CD4-positive, alpha-beta T cell treated with Interferon gamma for 1 hour (primary cell): ENCODE measurements around the gene RAB6C.
"Not testable (repeated sequence)": the region's sequence is repeated elsewhere in the genome, so short reads cannot be mapped to it uniquely, and the experiment has no call there.

ENCODE experiments used
- DNase-seq: peaks from one replicate; pipeline ENCODE4 v3.0.0-alpha.2; 2020

Gene RAB6C

DNA sequence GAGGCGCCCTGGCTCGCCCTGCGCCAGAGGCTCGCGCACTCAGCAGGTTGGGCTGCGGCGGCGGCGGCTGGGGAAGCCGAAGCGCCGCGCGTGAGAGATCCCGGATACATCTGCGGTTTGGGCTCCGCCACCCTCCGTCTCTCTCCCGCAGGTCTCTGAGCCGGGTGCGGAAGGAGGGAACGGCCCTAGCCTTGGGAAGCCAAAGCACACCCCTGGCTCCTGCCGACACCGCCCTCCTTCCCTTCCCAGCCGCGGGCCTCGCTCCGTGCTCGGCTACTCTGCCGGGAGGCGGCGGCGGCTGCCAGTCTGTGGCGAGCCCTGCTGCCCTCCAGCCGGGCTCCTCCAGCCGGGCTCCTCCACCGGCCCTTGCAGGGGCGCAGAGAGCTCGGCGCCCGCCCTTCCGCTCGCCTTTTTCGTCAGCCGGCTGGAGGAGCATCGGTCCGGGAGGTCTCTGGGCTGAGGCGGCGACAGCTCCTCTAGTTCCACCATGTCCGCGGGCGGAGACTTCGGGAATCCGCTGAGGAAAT, at the start of gene RAB6C:
TSS of gene RAB6C (plus strand) at position 38 of the 527 bp plus-strand sequence. CDS start at position 488, 450 bp downstream.
- DNase-seq, result not testable (repeated sequence)

DNA sequence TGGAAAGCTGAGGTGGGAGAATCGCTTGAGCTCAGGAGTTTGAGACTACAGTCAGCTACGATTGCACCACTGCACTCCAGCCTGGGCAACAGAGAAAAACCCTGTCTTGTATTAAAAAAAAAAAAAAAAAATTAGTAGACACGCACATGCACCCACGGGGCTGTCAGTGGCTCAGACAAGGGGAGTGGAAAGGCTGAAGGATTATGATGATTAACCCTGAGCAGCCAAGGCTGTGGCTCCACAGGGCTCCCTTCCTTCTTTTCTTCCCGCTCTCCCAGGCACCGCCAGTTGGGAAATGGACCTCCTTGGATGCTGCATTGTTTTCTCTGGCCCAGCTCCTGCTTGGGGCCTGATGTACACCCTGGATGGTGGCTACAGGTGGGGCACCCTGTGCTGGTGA, 49.0 kb upstream of the RAB6C start:
- DNase-seq, result no peak

DNA sequence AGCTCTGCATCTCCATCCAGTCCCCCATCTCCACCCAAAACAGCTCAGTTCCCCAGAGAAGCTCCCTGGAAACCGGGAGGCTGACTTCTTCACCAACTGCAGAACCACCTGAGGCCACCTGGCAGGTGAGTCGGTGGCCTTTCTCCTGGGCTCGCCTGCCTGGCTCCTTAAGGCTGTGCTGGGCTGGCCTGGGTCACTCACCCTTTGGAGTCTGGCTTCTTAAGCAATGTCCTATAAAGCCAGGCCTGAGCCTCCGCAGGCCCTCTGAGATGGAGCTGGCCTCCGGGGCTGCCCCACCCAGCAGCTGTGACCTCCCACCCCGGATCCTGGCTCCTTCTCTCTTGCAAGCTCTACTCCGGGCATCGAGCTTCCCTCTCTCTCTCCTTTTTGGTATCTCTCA, 46.1 kb upstream of the RAB6C start:
- DNase-seq, result not testable (repeated sequence)

DNA sequence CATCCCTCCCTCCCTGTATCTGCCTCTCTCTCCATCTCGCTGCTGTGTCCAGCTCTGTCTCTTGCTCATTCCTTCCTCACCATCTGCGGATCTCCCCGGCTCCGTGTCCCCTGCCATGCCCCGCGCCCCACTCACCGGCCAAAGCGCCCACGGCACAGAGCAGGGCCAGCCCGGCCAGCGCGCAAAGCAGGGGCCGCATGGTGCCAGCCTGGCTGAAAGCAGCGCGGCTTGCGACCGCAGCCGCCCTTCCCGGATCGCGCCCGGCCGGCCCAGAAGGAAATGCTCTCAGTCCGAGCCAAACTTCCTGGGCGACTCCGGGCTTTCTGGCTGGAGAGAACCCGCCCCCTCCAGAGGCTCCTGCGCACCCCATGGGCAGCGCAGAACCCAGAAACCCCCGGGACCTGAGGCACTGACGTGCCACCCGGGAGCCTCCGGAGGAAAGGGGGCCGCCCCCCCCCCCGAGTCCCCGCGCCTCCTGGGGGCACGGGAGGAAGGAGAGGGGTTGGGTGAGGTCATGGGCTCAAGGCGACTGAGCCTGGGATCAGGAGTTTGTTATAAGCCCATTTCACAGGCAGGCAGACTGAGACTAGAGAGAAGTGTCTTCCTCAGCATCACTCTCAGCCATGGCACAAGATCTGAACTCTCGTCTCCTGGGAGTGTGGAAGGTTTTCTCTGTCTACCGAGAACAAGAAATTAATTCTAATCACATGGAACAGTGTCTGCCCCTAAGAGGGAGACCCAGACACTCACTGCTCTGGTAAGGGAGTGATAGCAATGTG, 45.2 kb upstream of the RAB6C start:
- no peak for DNase-seq

DNA sequence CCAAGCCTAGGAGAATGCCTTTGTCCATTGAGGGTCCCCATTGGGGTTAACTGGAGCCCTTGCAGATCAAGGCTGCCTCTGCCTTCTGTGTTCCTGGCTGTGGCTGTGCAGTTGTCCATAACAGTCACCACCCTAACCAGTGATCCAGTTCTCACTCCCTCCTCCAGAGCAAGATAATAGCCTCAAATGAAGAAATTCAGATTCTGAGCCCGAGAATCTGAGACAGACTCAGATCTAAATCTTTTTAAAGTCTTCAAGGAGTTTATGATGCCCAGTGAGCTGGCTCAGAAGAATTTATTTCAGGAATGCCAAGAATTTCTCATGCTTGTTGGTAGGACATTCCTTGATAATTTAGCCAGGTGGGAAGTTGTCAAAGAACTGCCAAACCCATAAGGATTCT, 44.3 kb upstream of the RAB6C start:
- DNase-seq, result no peak

DNA sequence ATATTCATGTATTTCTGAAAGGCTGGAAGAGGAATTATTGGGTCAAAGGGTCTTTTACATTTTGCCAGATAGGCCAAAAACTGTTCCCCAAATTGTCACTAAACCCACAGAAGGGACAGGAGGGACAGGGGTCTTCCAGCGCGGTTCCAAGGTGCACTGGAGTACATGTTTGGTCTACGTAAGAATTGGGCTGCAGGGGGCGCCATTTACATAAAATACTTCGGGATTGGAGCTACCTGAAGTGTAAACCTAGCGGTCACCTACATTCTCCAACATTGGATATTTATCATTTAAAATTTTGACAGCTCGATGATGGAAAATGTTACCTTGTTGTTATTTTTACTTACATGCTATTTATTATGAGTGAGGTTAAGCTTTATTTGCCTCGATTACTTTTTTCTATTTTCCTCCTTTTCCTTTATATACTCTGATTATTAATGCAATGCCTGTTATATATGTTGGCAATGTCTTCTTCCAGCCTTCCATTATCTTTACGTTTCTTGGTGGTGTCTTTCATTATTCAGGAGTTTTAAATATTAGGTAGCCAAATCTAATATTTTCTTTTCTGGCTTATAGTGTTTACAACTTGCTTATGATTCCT, 43.0 kb upstream of the RAB6C start:
- DNase-seq, result no peak

DNA sequence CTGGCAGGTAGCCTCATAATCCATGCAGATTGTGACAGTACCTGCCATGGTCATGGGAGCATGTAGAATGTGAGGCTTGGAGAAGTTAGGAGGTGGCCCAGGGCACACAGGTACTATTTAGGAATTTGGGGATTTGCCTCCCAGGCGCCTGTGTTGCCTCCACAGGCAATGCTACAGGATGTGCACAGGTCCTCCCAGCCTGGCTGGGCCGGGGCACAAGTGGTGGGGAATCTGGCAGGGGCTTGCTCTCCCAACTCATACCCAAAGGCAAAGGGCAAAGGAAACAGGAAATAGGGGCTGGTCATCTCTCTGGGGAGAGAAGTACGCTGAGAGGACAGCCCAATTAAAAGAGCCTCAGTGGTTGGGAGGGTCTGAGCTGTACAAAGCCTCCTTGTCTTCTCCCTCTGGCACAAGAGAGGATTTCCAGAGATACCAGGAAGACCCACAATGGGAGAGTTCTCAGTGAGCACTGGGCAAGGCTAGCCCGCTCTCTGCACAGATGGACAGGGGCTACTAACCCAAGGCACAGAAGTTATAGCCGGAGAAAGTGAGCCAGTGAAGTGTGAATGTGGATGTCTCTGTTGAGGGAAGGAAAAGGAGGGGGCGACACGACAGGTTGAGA, 40.5 kb upstream of the RAB6C start:
- not testable (repeated sequence) for DNase-seq

DNA sequence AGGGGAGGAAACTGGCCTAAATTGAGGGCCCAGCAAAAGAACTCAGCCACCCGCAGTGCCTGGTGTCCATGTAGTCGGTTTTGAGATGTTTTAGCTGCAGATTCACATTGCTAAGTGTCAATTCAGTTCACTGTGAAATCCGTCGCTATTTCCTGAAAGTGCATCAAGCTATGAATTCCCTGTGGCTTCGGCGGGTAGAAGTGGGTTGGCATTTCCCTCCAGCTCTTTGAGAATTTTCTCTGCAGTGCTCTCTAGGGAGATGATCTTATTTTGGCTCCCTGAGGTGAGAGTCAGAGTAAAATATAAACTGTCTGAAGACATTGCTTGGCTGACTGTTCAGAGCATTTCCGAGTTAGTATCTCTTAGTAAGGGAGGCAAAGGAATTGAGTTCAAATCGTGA, 36.0 kb upstream of the RAB6C start:
- DNase-seq, result not testable (repeated sequence)

DNA sequence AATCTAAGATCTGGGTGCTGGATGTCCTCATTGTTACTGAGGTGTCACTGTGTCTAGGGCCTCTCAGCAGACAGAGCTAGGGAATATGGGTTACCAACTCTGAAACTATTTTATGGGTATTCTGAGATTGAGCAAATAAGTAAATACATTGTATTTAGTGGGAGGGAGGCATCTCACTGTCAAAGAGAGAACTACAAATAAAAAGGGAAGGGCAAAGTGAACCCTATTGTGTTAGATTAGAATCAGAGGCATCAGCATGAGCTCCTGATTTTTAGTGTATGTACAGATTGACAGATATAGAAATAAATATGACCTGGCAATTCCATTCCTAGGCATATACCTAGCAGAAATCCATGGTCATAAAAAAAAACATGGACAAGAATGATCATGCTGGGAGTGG, 33.9 kb upstream of the RAB6C start:
- no peak for DNase-seq

DNA sequence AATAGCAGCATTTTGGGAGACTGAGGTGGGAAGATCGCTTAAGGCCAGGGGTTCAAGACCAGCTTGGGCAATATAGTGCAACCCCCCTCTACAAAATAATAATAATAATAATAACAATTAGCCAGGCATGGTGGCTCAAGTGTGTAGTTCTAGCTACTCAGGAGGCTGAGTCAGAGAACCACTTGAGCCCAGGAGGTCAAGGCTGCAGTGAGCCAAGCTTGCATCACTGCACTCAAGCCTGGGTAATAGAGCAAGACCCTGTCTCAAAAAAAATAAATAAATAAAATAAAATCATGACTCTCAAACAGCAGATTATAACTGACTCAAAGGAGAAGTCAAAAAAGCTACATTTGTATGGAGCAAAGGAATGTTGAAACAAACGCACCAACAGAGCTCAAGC, 31.8 kb upstream of the RAB6C start:
- DNase-seq, result not testable (repeated sequence)

DNA sequence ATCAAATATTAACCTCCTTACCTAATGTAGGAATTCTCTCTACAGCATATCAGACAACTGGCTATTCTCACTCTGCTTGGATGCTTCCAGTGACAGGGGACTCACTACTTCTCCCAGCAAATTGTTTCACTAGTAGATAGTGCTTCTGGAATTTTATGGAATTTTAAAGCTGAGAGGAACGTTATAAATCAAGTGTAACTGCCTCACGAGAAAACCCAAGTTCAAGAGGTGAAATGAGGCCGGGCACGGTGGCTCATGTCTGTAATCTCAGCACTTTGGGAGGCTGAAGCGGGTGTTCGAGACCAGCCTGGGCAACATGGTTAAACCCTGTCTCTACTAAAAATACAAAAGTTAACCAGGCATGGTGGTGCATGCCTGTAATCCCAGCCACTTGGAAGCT, 23.3 kb upstream of the RAB6C start:
- not testable (repeated sequence) for DNase-seq

DNA sequence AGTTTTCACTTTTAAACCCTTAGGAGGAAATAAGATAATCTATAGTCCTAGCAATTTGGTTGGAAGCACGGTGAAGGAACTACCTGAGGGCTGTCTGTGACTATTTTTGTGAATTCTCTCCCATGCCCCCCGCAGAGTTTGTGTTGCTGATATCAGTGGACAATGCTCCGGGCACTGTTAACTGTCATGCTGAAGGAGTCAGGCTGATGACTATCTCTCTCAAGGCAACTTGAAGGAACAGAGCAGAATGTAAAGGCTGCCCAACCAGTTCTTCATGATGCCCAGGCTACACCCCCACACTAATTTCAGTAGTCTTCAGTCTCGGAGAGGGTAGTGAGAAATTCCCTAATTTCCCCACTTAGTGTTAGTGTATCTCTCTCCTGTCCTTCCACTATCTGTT, 21.6 kb upstream of the RAB6C start:
- DNase-seq, result no peak

DNA sequence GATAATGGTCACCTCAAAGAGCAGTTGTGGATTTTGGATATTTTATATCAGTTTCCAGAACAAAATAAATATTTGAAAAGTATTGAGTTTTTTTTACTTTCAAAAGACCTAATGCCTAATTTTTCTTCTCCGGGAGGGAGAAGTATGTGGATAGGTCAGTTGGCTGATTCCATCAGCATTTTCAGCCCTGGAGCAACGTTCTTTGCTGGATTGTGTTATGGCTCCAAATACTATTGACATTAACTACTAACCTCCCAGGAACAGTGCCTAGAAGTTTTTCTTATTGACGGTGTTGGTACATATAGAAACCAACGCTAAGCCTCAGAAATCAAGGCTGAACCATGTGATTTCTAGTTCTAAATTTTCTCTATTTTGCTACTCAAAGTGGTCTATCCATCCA, 20.7 kb upstream of the RAB6C start:
- DNase-seq, result not testable (repeated sequence)

DNA sequence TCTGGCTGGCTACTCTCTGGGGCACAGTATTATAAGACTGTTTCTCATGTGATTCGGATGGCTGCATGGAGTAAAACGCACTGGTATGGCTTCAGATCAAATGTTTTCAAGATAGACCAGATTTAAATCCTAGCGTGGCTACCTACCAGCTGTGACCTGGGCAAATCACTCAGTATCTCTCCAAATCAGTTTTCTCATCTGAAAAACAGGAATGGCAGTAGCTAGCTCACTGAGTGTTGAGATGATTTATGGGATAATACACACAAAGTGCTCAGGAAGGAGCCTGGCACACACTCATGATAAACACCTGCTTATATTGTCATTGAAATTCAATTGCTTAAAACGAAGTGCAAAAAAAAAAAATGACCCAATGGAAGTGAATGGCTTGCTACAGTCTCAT, 10.9 kb upstream of the RAB6C start:
- DNase-seq, result not testable (repeated sequence)

DNA sequence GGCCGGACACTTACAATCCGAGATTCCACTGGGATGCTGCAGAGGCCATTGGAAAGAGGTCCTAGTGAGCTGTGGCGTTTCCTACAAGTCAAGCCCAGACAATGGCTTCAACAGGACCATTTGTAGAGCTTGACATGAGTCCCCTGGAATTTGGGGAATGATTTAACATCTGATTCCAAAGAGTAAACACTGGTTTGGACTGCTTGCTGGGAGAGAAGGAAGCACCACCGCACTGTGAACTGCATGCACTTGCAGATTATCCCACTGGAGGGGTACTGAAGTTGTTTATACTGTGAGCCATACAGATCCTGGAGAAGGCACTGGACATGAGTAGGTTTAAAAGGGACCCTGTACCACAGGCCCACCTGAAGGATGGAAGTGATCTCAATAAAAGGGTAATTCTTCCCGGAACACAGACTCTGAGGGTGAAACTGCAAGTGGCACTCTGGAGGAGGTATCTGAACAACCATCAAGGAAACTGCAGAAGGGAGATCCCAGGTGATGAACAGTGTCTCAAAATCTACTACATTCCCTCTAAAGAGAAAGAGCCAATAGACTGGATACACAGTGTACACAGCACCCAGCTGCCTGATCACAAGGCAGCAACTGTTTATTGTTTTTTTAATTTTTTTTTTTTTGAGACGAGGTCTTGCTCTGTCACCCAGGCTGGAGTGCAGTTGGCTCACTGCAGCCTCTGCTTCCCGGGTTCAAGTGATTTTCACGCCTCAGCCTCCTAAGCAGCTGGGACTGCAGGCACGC, 4.3 kb upstream of the RAB6C start:
- DNase-seq, result no peak

DNA sequence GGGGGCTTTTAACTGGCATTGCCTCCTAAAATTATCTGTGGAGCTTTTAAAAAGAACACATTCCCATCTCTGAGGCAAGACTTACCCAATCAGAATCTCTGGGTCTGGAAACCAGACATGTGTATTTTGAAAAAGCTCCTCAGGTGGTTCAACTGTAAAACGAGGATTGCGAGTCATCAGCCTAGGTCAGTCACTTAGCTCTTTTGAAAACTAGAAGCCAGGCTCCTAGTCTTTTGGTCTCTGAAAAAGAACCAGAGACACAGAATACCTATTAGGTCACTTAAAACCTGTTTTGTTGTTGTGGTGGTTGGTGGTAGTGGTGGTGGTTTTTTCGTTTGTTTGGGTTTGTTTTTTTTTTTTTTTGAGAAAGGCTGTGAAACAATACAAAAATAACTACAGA, 2.5 kb upstream of the RAB6C start:
- DNase-seq, result not testable (repeated sequence)

DNA sequence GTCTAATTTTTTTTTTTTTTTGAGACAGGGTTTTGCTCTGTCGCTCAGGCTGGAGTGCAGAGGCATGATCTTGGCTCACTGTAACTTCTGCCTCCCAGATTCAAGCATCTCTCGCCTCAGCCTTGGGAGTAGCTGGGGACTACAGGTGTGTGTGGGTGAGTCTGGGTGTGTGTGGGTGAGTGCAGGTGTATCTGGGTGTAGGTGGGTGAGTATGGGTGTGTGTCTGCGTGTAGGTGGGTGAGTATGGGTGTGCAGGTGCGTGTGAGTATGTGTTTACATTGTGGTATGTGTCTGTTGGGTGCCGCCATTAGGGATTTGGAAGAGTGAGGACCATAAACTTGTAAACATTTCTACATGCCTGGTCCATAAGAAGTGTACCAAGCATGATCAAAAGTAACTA, 1.5 kb upstream of the RAB6C start:
- no peak for DNase-seq

DNA sequence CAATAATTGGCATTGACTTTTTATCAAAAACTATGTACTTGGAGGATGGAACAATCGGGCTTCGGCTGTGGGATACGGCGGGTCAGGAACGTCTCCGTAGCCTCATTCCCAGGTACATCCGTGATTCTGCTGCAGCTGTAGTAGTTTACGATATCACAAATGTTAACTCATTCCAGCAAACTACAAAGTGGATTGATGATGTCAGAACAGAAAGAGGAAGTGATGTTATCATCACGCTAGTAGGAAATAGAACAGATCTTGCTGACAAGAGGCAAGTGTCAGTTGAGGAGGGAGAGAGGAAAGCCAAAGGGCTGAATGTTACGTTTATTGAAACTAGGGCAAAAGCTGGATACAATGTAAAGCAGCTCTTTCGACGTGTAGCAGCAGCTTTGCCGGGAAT, 780 bp downstream of the RAB6C start:
- DNase-seq, result not testable (repeated sequence)

DNA sequence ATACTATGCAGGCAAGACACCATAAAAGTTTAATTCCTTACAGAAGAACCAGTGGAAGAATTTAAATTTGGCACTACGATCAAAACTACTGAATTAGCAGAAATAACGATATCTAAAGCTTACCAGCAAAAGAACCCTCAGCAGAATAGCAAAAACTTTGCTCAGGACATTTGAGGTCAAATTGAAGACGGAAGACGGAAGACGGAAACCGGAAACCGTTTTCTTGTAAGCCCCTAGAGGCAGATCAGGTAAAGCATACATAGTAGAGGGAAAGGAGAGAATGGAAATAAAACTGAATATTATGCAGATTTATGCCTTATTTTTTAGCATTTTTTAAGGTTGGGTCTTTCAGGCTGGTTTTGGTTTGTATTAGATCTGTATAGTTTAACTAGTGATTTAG, 2.2 kb downstream of the RAB6C start:
- DNase-seq, result not testable (repeated sequence)

DNA sequence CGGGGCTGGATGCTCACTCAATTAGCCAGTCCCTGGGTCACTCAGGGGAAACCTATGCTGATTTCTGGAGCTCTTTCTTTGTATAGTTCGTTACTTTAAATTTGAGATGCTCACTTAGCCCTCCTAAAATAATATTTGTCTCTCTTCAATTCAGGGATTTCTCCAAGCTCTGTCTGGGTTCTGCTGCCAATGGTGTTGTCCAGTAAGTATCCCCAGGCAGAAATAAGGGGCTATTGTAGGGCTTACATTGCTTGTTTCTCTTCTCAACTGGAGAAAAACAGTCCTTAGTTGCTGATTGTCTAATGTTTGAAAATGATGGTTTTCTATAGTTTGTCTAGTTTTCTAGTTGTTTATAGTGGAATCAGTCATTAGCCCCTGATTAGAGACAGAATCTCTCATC, 5.0 kb downstream of the RAB6C start:
- no peak for DNase-seq

DNA sequence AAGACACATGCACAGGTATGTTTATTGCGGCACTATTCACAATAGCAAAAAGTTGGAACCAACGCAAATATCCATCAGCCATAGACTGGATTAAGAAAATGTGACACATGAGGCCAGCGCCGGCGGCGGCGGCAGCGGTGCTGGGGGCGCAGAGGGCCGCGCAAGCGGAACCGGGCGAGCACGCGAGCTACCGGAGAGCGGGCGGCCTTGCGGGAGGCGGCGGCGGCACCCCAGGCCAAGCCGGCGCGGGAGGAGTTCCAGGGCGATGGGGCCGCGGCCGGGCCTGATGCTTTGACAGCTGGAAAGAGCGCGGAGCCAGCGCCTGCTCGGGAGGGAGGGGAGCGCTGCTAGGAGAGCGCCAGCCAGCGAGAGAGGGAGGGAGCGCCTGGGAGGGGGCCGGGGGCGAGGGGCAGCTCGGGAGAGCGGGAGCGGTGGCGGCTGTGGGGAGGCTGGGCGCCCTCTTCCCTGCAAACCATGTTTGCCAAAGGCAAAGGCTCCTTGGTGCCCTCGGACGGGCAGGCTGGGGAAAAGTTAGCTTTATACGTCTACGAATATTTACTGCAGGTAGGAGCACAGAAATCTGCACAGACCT, 13.0 kb downstream of the RAB6C start:
- DNase-seq, result not testable (repeated sequence)

DNA sequence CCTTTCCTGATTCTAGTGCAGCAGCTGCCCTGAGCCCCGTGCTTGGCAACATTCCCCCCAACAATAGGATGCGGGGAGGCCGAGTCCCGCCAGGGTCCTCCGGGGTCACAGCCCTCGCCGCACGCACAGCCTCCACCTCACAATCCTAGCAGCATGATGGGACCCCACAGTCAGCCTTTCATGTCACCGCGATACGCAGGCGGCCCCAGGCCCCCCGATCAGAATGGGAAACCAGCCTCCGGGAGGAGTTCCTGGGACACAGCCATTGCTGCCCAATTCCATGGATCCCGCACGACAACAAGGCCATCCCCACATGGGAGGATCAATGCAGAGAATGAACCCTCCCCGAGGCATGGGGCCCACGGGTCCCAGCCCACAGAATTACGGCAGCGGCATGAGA, 13.7 kb downstream of the RAB6C start:
- DNase-seq, result not testable (repeated sequence)
